ENCODE measurements around the gene TMCC1. TPM values are rescaled to one million over a fixed set of nuclear protein-coding genes. Genes with fewer than 3 reads are reported as not detected.
"Not testable (repeated sequence)": the region's sequence is repeated elsewhere in the genome, so short reads cannot be mapped to it uniquely, and the experiment has no call there.

The TMCC1 gene
- total RNA-seq, 2 donors from 2014 or later: 27.1 to 29.3 TPM

DNA sequence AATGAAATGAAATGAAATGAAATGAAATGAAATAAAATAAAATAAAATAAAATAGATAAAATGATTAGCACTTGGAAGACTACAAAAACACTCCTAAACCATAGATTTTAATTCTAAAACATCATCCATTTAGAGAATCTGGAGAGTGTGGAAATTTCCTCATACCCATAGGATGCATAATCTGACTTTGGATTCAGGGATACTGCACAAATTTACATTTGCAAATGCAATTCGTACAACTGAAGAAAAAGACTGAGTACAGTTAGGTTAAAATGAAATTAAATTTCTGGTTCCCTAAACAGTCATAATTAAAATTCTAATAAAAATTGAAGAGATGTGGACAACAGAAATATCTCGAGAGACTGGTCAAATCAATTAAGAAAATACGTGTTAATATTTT, 122.9 kb downstream of the TMCC1 start:
- Mint-ChIP-seq H3K36me3 (ENCODE audit: low read depth) (peaks cover 2% of the 10 kb centered on the region), H3K27ac (no peak overlapping the region), H3K27me3 (no peaks in the 10 kb centered on the region)

DNA sequence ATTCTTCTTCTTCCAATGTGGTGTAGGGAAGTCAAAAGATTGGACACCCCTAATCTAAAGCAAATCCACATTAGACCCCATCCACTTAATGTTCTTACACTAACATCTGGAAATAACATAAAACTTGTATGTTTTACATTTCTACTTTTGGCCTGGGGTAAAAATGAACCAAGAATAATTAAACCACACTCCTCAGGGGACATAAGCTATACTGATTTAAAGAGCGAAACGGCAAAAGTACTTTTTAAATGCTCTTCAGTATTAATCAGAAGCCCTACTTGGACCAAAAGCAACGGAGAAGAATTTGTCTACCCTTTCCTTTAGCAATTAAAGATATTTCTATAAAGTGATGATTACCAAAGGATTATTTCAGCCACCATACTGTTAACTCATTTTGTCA, 123.9 kb downstream of the TMCC1 start:
- no peaks in the 10 kb centered on the region for H3K27me3 Mint-ChIP-seq
- H3K36me3 Mint-ChIP-seq (ENCODE audit: low read depth): peaks cover 2% of the 10 kb centered on the region
- ATAC-seq: no peak
- no peak overlapping the region for H3K4me3 Mint-ChIP-seq
- H3K27ac Mint-ChIP-seq: no peak overlapping the region
- peaks cover 6% of the 10 kb centered on the region for H3K4me1 Mint-ChIP-seq
- no peaks in the 10 kb centered on the region for H3K9me3 ChIP-seq (ENCODE audit: control insufficient read depth, low read length, poor library complexity, severe bottlenecking)
- no peak for DNase-seq

More for the DNA sequence above, 122.9 kb downstream of the TMCC1 start:
- Mint-ChIP-seq H3K4me1 (peaks cover 6% of the 10 kb centered on the region), H3K4me3 (no peak overlapping the region)
- H3K9me3 ChIP-seq (ENCODE audit: control insufficient read depth, low read length, poor library complexity, severe bottlenecking): no peaks in the 10 kb centered on the region
- ATAC-seq (no peak), DNase-seq (no peak)

DNA sequence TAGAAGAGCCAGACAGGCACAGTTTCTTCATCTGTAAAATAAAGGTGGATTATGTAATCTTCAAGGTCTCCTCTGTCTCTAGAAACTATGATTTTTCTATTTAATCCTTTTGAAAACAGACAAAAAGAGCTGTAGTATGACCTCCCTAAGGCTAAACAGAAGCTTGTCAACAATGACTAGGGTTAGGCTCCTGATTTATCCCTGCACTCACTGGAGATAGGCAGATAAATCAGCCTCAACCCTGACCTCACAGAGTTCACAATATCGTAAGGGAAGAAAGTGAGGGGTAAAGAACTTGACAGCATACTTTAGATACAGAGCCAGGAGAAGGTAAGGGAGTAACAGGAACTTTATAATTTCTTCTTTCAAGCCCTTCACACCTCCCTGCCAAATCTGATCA, 124.8 kb downstream of the TMCC1 start:
- H3K9me3 ChIP-seq (ENCODE audit: control insufficient read depth, low read length, poor library complexity, severe bottlenecking): no peaks in the 10 kb centered on the region
- peaks cover 2% of the 10 kb centered on the region for H3K36me3 Mint-ChIP-seq (ENCODE audit: low read depth)
- no peak overlapping the region for H3K27ac Mint-ChIP-seq
- ATAC-seq (no peak), DNase-seq (no peak)
- no peaks in the 10 kb centered on the region for H3K27me3 Mint-ChIP-seq
- peaks cover 6% of the 10 kb centered on the region for H3K4me1 Mint-ChIP-seq
- no peak overlapping the region for H3K4me3 Mint-ChIP-seq

DNA sequence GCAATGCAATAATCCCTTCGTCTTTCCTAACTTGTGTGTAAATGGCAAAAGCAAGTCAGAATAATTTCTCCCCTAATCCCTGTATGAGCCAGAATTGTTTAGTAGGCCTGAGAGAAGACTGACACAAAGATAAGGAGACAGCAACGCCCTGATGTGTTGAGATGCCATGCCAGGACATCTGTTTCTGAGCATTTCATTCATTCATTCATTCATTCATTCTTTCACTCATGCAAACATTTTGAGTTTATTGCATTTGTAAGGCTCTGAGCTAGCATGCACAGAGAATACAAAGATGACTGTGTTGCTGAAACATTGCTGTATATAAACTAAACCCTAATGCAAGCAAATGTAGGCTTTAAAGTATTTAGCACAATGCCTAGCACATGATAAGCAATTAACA, 127.4 kb downstream of the TMCC1 start:
- Mint-ChIP-seq H3K4me3 (no peak overlapping the region), H3K27me3 (no peaks in the 10 kb centered on the region), H3K4me1 (peaks cover 2% of the 10 kb centered on the region), H3K36me3 (ENCODE audit: low read depth) (no peaks in the 10 kb centered on the region), H3K27ac (no peak overlapping the region)
- H3K9me3 ChIP-seq (ENCODE audit: control insufficient read depth, low read length, poor library complexity, severe bottlenecking): no peaks in the 10 kb centered on the region
- ATAC-seq (no peak), DNase-seq (no peak)

DNA sequence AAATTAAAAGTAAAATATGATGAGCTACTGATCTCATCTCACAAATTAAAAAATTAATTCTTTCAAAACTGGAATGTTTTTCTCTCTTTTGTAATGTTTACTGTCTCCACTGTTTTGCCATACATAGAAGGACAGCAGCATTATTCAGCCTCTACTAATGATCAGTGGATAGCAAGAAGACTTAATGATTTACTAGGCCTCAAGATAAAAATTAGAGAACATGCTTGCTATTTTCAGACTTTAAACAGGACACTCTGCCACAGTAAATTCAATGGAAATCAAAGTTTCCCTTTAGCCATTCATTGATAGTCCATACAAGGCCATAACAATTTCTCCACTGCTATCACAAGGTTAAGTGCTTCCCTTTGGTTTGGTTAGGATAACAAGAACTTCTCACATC, 129.4 kb downstream of the TMCC1 start:
- ATAC-seq (no peak), DNase-seq (no peak)
- Mint-ChIP-seq H3K27me3 (no peaks in the 10 kb centered on the region), H3K27ac (no peak overlapping the region), H3K4me3 (no peak overlapping the region), H3K4me1 (no peaks in the 10 kb centered on the region), H3K36me3 (ENCODE audit: low read depth) (no peaks in the 10 kb centered on the region)
- H3K9me3 ChIP-seq (ENCODE audit: control insufficient read depth, low read length, poor library complexity, severe bottlenecking): no peaks in the 10 kb centered on the region

DNA sequence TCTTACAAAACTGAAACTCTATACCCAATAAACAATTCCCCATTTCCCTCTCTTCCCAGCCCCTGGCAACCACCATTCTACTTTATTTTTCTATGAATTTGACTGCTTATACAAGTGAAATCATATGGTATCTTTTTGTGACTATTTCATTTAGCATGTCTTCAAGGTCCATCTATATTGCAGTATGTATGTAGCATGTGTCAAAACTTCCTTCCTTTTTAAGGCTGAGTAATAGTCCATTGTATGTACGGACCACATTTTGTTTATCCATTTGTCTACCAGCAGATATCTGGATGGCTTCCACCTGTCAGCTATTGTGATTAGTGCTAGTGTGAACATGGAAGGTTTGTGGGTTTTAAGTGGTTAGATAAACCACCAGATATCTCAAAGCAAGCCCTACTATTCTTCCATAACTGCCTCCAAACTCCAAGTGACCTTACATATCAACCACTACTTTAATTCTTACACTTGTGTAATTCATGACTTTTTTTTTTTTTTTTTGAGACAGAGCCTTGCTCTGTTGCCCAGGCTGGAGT, 134.7 kb downstream of the TMCC1 start:
- Mint-ChIP-seq H3K4me3 (no peak overlapping the region), H3K4me1 (peaks cover 6% of the 10 kb centered on the region), H3K27me3 (no peaks in the 10 kb centered on the region), H3K27ac (no peak overlapping the region), H3K36me3 (ENCODE audit: low read depth) (peaks cover 2% of the 10 kb centered on the region)
- H3K9me3 ChIP-seq (ENCODE audit: control insufficient read depth, low read length, poor library complexity, severe bottlenecking): no peaks in the 10 kb centered on the region
- ATAC-seq (no peak), DNase-seq (no peak)

DNA sequence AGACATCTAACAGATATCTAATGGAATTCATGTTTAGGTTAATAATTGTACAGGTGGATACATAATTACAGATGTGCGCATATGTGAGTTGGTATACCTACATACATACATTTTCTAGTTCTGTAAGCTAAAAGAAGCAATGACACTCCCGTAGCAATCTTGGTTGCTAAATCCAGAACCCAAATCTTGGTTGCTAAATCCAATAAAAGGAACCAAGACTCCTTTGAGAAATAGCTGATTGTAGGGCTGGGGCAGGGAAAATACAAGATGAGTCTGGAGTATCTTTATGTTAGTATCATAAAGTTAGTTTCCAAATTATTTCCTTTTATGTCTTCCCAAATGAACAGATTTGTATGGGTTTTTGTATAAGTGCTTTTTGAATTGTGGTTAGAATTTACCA, 135.2 kb downstream of the TMCC1 start:
- Mint-ChIP-seq H3K4me1 (peaks cover 6% of the 10 kb centered on the region), H3K27ac (no peak overlapping the region), H3K36me3 (ENCODE audit: low read depth) (peaks cover 2% of the 10 kb centered on the region), H3K27me3 (no peaks in the 10 kb centered on the region), H3K4me3 (no peak overlapping the region)
- no peaks in the 10 kb centered on the region for H3K9me3 ChIP-seq (ENCODE audit: control insufficient read depth, low read length, poor library complexity, severe bottlenecking)
- ATAC-seq: no peak
- no peak for DNase-seq

DNA sequence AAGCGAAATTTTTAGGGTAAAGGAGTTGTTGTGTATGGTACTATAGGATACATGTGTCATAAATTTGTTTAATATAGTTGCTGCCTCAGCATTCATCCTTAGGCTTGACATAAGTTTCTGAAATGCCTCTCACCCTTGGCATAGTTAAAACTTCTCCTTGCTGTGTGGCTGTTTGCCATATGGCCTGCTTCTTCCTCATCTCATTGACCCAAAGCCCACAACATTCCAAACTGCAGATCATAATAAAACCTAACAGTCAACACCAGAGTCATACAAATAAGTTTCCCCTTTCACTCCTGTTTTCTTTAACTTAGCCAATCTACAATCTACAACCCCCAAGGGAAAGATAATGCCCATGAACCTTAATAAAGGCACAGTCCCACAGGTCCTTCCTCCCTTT, 136.6 kb downstream of the TMCC1 start:
- Mint-ChIP-seq H3K4me1 (peaks cover 8% of the 10 kb centered on the region), H3K27me3 (no peaks in the 10 kb centered on the region), H3K27ac (no peak overlapping the region), H3K4me3 (no peak overlapping the region), H3K36me3 (ENCODE audit: low read depth) (peaks cover 2% of the 10 kb centered on the region)
- no peaks in the 10 kb centered on the region for H3K9me3 ChIP-seq (ENCODE audit: control insufficient read depth, low read length, poor library complexity, severe bottlenecking)
- no peak for ATAC-seq
- DNase-seq: no peak

DNA sequence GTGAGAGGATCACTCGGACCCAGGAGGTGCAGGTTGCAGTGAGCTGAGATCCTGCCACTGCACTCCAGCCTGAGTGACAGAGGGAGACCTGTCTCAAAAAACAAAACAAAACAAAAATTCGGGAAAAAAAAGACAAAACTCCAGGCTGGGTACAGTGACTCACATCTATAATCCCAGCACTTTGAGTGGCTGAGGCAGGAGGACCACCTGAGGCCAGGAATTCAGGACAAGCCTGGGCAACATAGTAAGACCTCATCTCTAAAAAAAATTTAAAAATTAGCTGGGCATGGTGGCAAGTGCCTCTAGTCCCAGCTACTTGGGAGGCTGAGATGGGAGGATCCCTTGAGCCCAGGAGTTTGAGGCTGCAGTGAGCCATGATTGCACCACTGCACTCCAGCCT, 142.4 kb downstream of the TMCC1 start:
- H3K27me3 Mint-ChIP-seq; H3K4me3 Mint-ChIP-seq; H3K27ac Mint-ChIP-seq; ATAC-seq; H3K4me1 Mint-ChIP-seq; DNase-seq; H3K36me3 Mint-ChIP-seq (ENCODE audit: low read depth); H3K9me3 ChIP-seq (ENCODE audit: control insufficient read depth, low read length, poor library complexity, severe bottlenecking): not testable (repeated sequence)

DNA sequence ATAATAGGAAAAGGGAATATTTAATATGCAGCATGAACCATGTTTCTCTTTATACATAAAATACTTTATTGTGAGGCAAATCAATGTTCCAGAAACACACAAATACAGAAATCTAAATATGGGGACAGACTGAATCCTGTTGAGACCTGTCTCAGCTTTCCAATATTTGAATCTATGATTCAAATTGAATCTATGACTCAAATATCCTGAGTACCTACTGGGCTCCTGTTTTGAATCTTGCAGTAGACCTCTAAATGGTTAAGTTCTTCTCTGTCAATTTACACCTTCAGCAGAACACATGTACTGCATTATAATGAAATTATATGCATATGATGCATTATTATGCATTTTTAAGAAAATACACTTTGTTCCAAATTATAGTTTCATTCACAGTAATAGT, 143.8 kb downstream of the TMCC1 start:
- Mint-ChIP-seq H3K4me1 (peaks cover 12% of the 10 kb centered on the region), H3K27me3 (no peaks in the 10 kb centered on the region), H3K36me3 (ENCODE audit: low read depth) (peaks cover 2% of the 10 kb centered on the region), H3K4me3 (no peak overlapping the region), H3K27ac (no peak overlapping the region)
- ATAC-seq: no peak
- DNase-seq: no peak
- no peaks in the 10 kb centered on the region for H3K9me3 ChIP-seq (ENCODE audit: control insufficient read depth, low read length, poor library complexity, severe bottlenecking)

DNA sequence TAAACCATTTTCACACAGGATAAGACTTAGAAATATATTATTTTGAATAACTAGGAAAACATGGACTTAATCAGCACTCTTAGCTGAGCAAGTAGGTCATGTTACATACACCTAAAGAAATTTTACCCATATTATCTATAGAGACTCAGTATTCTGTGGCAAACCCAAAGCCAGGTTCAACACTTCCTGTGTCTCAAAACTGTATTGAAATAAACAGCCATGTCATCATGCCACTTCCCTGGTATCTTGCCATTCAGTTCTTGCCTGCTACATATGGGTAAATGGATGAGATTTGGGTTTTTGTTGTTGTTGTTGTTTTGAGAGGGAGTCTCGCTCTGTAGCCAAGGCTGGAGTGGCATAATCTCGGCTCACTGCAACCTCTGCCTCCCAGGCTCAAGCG, 145.5 kb downstream of the TMCC1 start:
- H3K4me1 Mint-ChIP-seq: peaks cover 12% of the 10 kb centered on the region
- DNase-seq (no peak), ATAC-seq (no peak)
- peaks cover 2% of the 10 kb centered on the region for H3K36me3 Mint-ChIP-seq (ENCODE audit: low read depth)
- H3K9me3 ChIP-seq (ENCODE audit: control insufficient read depth, low read length, poor library complexity, severe bottlenecking): no peaks in the 10 kb centered on the region
- H3K27ac Mint-ChIP-seq: no peak overlapping the region
- no peak overlapping the region for H3K4me3 Mint-ChIP-seq
- no peaks in the 10 kb centered on the region for H3K27me3 Mint-ChIP-seq

DNA sequence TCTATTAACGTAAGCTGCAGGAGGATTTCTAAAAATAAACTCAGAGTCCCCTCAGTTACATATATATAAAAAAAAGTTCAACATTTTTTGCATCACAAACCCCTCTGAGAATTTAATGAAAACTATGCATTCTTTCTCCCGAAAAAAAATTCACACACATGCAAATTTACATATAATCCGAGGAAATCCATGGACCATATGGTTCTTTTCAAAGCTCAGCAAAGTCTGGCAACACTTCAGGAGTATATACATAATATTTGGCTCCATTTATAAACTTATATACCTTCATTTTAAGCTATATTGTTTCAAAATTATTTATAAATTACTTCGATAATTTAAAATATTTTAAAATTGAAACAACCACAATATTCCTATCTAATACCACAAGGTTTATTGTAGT, 146.4 kb downstream of the TMCC1 start:
- Mint-ChIP-seq H3K4me1 (peaks cover 15% of the 10 kb centered on the region), H3K4me3 (no peak overlapping the region)

DNA sequence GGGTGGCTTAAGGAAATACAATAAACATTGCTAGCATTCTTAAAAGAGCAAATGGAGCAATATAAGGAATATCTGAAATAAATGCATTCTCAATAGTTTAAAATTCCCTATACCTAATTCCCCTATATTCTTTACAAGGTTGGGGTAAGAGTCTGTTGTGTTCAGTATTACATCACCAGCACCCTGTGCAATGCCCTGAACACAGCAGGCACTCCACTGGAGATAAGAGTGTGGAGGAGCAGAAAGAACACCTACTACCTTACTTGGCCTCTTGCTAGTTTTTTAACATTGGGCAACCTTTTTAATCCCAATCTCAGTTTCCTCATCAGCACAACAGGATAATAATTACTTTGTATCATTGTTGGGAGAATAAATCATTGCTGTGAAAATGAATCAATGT, 146.9 kb downstream of the TMCC1 start:
- Mint-ChIP-seq H3K4me3 (no peak overlapping the region), H3K36me3 (ENCODE audit: low read depth) (peaks cover 2% of the 10 kb centered on the region), H3K27ac (no peak overlapping the region), H3K4me1 (peaks cover 17% of the 10 kb centered on the region), H3K27me3 (no peaks in the 10 kb centered on the region)
- DNase-seq (no peak), ATAC-seq (no peak)
- no peaks in the 10 kb centered on the region for H3K9me3 ChIP-seq (ENCODE audit: control insufficient read depth, low read length, poor library complexity, severe bottlenecking)

More for the DNA sequence above, 146.4 kb downstream of the TMCC1 start:
- peaks cover 2% of the 10 kb centered on the region for H3K36me3 Mint-ChIP-seq (ENCODE audit: low read depth)
- no peaks in the 10 kb centered on the region for H3K9me3 ChIP-seq (ENCODE audit: control insufficient read depth, low read length, poor library complexity, severe bottlenecking)
- no peaks in the 10 kb centered on the region for H3K27me3 Mint-ChIP-seq
- H3K27ac Mint-ChIP-seq: no peak overlapping the region
- no peak for DNase-seq
- ATAC-seq: no peak

DNA sequence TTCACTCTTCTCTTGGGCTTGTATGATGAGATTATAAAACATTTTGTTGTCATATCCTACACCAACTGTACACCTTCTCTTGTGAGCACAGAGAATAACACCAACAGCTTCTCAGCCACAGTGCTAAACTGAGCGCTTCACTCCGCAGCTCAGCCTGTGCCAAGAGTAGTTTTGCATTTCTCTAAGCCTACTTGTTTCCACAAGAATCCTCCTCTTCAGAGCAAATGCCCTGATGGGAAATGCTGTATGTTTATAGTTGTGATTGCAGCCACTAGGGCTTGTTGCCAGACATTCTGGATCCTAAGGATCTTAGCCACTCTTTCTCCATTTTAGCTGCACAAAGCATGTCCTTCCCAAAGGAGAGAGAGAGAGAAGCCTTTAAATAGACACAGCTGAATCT, 148.3 kb downstream of the TMCC1 start:
- H3K36me3 Mint-ChIP-seq (ENCODE audit: low read depth): peaks cover 2% of the 10 kb centered on the region

More for the DNA sequence above, 148.3 kb downstream of the TMCC1 start:
- Mint-ChIP-seq H3K27me3 (no peaks in the 10 kb centered on the region), H3K4me1 (peaks cover 22% of the 10 kb centered on the region), H3K4me3 (no peak overlapping the region), H3K27ac (no peak overlapping the region)
- DNase-seq: no peak
- no peaks in the 10 kb centered on the region for H3K9me3 ChIP-seq (ENCODE audit: control insufficient read depth, low read length, poor library complexity, severe bottlenecking)
- ATAC-seq: no peak

All from T-helper 17 cell (primary cell).